ENCODE results near the gene RPL10. TPM values are rescaled to one million over a fixed set of nuclear protein-coding genes. Genes with fewer than 3 reads are reported as not detected.
A peak's percentile ranks its signal among the peaks of the same experiment; 100 is the strongest.

The RPL10 gene
- total RNA-seq, 1 experiment from 2014 or later = 2,110 TPM

DNA sequence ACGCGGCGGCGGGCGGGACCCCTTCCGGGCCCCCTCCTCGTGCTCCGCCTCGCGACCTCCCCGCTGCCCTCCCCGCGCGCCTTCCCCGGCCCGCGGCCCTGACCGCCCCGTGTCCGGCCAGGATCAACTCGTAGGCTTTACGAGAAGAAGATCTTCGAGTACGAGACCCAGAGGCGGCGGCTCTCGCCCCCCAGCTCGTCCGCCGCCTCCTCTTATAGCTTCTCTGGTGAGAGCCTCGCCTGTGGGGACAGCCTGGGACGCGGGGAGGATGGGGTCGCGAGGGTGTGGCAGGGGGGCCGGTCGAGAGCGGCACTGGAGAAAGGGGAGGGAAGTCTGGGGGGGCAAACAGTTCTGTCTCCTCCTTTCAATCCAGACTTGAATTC, 18.6 kb upstream of the RPL10 start:
- Histone ChIP-seq H2AFZ (ENCODE audit: low read length) (no peak overlapping the region), H3K9me3 (ENCODE audit: control insufficient read depth, low read depth, low read length) (peaks cover 14% of the 10 kb centered on the region), H3K27me3 (ENCODE audit: insufficient read depth, low read length) (no peaks in the 10 kb centered on the region), H3K14ac (ENCODE audit: insufficient read depth, low read length) (peak overlapping the region; percentile 92), H2BK15ac (ENCODE audit: low read depth, low read length) (no peak overlapping the region), H3K4me1 (ENCODE audit: insufficient read depth, low read length) (no peaks in the 10 kb centered on the region; the same call in 1 of the 2 replicates), H4K8ac (replicated peaks; ENCODE audit: insufficient read length, low read depth, low read length) (no peak overlapping the region), H3K56ac (ENCODE audit: insufficient read length, low read depth, low read length) (no peak overlapping the region), H2BK20ac (ENCODE audit: low read depth, low read length, poor library complexity, severe bottlenecking) (no peak overlapping the region), H4K91ac (ENCODE audit: insufficient read length, low read depth, low read length) (peak overlapping the region; percentile 58), H2BK120ac (ENCODE audit: low read depth, low read length, poor library complexity, severe bottlenecking) (no peak overlapping the region), H2AK5ac (ENCODE audit: insufficient read length, low read length) (no peak overlapping the region), H3K18ac (ENCODE audit: insufficient read length, low read depth, low read length) (peak overlapping the region; percentile 74), H4K20me1 (ENCODE audit: control insufficient read depth, insufficient read depth, insufficient read length) (no peaks in the 10 kb centered on the region), H3T11ph (ENCODE audit: low read length) (no peak overlapping the region), H3K9ac (ENCODE audit: extremely low read depth, insufficient read length, low read length) (peak overlapping the region; percentile 89), H3K4ac (ENCODE audit: low read depth, low read length) (peak overlapping the region; percentile 49; the same call in 1 of the 2 replicates), H3K4me2 (ENCODE audit: insufficient read depth, insufficient read length, low read length) (peak overlapping the region; percentile 77), H3K79me2 (ENCODE audit: insufficient read depth, low read length) (no peaks in the 10 kb centered on the region; the same call in 1 of the 2 replicates), H3K27ac (ENCODE audit: insufficient read length, low read depth, low read length) (no peak overlapping the region), H4K5ac (ENCODE audit: insufficient read length, low read depth, low read length) (no peak overlapping the region), H2BK5ac (ENCODE audit: insufficient read length, low read length) (no peak overlapping the region), H3K23me2 (ENCODE audit: insufficient read length, low read depth, low read length, poor library complexity, severe bottlenecking) (peaks cover 9% of the 10 kb centered on the region), H3K23ac (ENCODE audit: insufficient read length, low read depth, low read length) (no peak overlapping the region), H3K79me1 (ENCODE audit: insufficient read depth, low read depth, low read length, poor library complexity, severe bottlenecking) (no peaks in the 10 kb centered on the region), H2BK12ac (ENCODE audit: insufficient read length, low read depth, low read length) (no peak overlapping the region)
- H3K27me3 Mint-ChIP-seq (ENCODE audit: low read depth) = peaks cover 2% of the 10 kb centered on the region; the same call in 1 of the 2 replicates
- peaks cover 16 to 43% of the 10 kb centered on the region in 2 experiments for H3K4me1 Mint-ChIP-seq
- H3K4me3 Mint-ChIP-seq = peak overlapping the region; percentile 79 to 89
- peaks cover 15 to 29% (median 24%) of the 10 kb centered on the region in 3 experiments for H3K36me3 Mint-ChIP-seq (ENCODE audit: insufficient read depth in 1 of 3, low read depth in 3 of 3)
- WGBS (ENCODE audit: extremely low coverage, insufficient read length, low lambda C conversion rate) = no CpG with 5 or more reads among the region's 38 CpGs
- no peak for DNase-seq
- TF ChIP-seq, protein P1, sequence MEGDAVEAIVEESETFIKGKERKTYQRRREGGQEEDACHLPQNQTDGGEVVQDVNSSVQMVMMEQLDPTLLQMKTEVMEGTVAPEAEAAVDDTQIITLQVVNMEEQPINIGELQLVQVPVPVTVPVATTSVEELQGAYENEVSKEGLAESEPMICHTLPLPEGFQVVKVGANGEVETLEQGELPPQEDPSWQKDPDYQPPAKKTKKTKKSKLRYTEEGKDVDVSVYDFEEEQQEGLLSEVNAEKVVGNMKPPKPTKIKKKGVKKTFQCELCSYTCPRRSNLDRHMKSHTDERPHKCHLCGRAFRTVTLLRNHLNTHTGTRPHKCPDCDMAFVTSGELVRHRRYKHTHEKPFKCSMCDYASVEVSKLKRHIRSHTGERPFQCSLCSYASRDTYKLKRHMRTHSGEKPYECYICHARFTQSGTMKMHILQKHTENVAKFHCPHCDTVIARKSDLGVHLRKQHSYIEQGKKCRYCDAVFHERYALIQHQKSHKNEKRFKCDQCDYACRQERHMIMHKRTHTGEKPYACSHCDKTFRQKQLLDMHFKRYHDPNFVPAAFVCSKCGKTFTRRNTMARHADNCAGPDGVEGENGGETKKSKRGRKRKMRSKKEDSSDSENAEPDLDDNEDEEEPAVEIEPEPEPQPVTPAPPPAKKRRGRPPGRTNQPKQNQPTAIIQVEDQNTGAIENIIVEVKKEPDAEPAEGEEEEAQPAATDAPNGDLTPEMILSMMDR (conservative IDR thresholded peaks at IDR 0.05) = no peak
- peaks cover 52 to 59% of the 10 kb centered on the region in 2 experiments for H3K9me3 Mint-ChIP-seq
- H3K27ac Mint-ChIP-seq = peak overlapping the region in 2 of 3 experiments; percentile 96 to 100; a peak in 4 of 7 replicates
